GM23248 (cell line): ENCODE data around the gene CRLF3.

Source experiments
- EZH2 ChIP-seq: fragments of 200-600 bp; sonication (generic); IDR thresholded peaks from 2 replicates; pipeline ENCODE4 v1.6.1; 2018; ENCODE audit warnings: antibody characterized with exemption, mild to moderate bottlenecking; ENCODE audit not compliant: insufficient read depth, poor library complexity, severe bottlenecking
- EZH2phosphoT487 ChIP-seq: fragments of 200-600 bp; sonication (generic); IDR thresholded peaks from 2 replicates; pipeline ENCODE4 v1.6.1; 2018; ENCODE audit warnings: antibody characterized with exemption, moderate library complexity, mild to moderate bottlenecking, low read depth; ENCODE audit not compliant: insufficient read depth

DNA sequence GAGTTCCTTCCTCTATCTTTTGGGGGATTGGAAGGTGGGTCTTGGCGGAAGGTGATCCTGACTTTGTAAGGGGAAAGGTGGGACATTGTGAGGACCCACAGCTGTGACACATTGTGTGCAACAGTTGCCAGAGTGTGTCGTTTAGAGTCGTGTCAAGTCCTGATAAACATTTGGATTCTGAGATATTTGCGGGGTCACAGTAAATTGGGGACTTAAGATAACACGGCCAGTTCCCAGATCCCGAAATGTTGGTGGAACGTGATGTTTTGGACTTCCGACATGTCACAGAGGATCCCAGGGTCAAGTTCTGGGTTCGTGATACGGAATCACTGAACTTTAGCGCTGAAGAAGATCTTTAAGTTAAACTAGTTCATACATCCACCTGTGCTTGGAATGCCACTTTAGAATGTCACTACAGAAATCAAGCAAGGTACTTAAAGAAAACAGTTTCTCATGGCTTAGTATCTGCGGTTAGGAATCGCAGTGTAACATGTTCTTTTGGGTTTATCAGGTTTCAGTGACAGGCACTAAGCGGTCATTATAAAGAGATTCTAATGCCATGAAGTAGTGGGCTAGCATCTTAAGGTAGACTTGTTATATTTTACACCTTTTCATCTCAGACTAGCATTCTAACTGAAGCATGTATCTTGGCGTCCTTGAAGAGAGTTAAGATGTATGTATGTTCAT, 8.1 kb upstream of the CRLF3 start:
- TF ChIP-seq EZH2 (no peak), EZH2phosphoT487 (no peak)
